Right lobe of liver (tissue), 6 donors: Measurements from ENCODE around the gene RORC. TPM values are rescaled to one million over a fixed set of nuclear protein-coding genes. Genes with fewer than 3 reads are reported as not detected.

ENCODE experiments used
- ATAC-seq, 4 donors: fragments of 200-7000 bp; cut with Tn5 transposase; one replicate each; pipeline ENCODE4 v1.9.1; 2020; ENCODE audit warnings: mild to moderate bottlenecking in 4 of 4, moderate library complexity in 4 of 4
- DNase-seq, 3 donors: peaks; one replicate each; pipeline ENCODE4 v3.0.0-alpha.2; 2020
- H3K27ac ChIP-seq, 3 donors: fragments of 200-600 bp; one replicate each; pipeline ENCODE4 v1.8.0; 2022
- H3K27me3 ChIP-seq, 2 donors: fragments of 200-600 bp; one replicate each; pipeline ENCODE4 v1.8.0; 2022
- H3K36me3 ChIP-seq, 4 donors: fragments of 200-600 bp; sonication (generic) in 1 of 4; one replicate each; pipeline versions ENCODE4 v1.5.1 to v1.8.0; 2017 to 2022; ENCODE audit warnings: control low read depth in 1 of 4
- H3K4me1 ChIP-seq, 4 donors: fragments of 200-600 bp; sonication (generic) in 1 of 4; one replicate each; pipeline versions ENCODE4 v1.5.1 to v1.8.0; 2017 to 2022; ENCODE audit warnings: control low read depth in 1 of 4
- H3K4me3 ChIP-seq, 3 donors: fragments of 200-600 bp; one replicate each; pipeline ENCODE4 v1.8.0; 2022
- H3K9me3 ChIP-seq, 4 donors: fragments of 200-600 bp; sonication (generic) in 1 of 4; one replicate each; pipeline versions ENCODE4 v1.5.1 to v1.8.0; 2017 to 2022; ENCODE audit warnings: control low read depth in 1 of 4
- CTCF ChIP-seq, 4 donors: fragments of 200-600 bp in 3 of 4; fragments of 450-650 bp in 1 of 4; IDR thresholded peaks; one replicate each; pipeline versions ENCODE4 v1.5.1 to v1.8.0; 2016 to 2022; ENCODE audit warnings: antibody characterized with exemption in 4 of 4, mild to moderate bottlenecking in 2 of 4
- POLR2A ChIP-seq: fragments of 450-650 bp; IDR thresholded peaks from one replicate; pipeline ENCODE4 v1.6.1; 2017; ENCODE audit warnings: antibody characterized with exemption, mild to moderate bottlenecking
- WGBS: methylation state at CpG from one replicate; pipeline ENCODE4 v1.1.6; 2018; ENCODE audit warnings: low coverage, low lambda C conversion rate; ENCODE audit not compliant: insufficient coverage; ENCODE audit errors: missing lambda C conversion rate; 5-methylcytosine and 5-hydroxymethylcytosine counted together
- intact Hi-C, 2 donors: fragments of 100-400 bp; cut with DNase I; formaldehyde crosslinking; loops; one replicate each; pipeline versions ENCODE4 v1.11.2 to v1.14.1; 2022
- total RNA-seq, 6 experiments: library from RNA; depleted of rRNA in 2 of 6; stranded (reverse); fragments of >200 nt in 2 of 6; fragmentation: NEBNext Ultra II Directional in 3 of 6; extraction: Animal tissue kit (Norgen Biotek cat#: 25700) in 3 of 6; gene quantifications; one replicate each; pipeline versions ENCODE4 v1.1.0 to v1.2.4, GENCODE V29; 2016 to 2023
- donor health status: DM: no; HTN: yes; CAD: no.
- donor health status: DM: no; HTN: no; CAD: no.
- donor health status: DM: no; HTN: no; CAD: no.
- donor health status: DM: no; HTN: yes; CAD: no.
- donor health status: DM: no; HTN: yes; CAD: no.

The RORC gene
- total RNA-seq, 6 experiments from 2014 or later, result 13.3 to 33.9 (median 21.5) TPM

DNA sequence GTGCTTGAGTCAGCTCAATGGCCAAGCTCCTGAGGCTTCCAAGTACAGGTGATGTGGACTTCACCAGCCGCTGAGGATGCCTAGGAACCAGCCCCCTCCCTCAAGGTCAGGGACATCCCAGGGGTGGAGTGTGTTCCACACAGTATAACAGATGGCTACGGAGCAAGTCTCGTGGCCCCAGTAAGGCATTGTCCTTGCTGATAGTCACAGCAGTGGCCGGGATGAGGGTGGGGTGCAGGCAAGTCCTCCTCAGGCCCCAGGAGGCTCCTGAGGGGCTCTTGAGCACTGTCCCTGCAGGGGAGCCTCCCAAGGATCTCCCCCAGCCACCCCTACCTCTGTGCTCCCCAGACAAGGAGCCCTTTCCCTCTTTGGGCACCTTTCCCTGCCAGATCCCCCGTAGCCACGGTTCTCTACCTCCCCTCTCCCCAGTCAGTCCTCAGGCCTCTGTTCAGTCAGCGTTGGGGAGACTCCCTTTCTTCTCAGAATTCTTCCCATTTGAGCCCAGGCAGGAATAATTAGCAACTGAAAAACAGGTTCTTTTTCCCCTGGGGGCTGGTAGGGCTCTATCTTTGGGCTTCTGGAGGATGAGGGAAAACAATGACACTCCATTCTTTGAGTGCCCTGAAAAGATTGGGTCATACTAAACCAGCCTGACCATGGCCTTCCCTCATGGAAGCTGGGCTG lies 29.0 kb upstream of the RORC start:
- DNase-seq (no peak), ATAC-seq (no peak)
- H3K9me3 ChIP-seq, result no peaks in the 10 kb centered on the region
- no peaks in the 10 kb centered on the region for H3K36me3 ChIP-seq
- WGBS, result 78% methylated on average over 3 of the region's 7 CpGs
- no peaks in the 10 kb centered on the region for H3K4me1 ChIP-seq
- no peak overlapping the region for H3K4me3 ChIP-seq
- no peak overlapping the region for H3K27ac ChIP-seq
- TF ChIP-seq CTCF (IDR thresholded peaks at IDR 0.05) (no peak), POLR2A (no peak)
- H3K27me3 ChIP-seq, result no peaks in the 10 kb centered on the region
- intact Hi-C loops, result no loop called here

DNA sequence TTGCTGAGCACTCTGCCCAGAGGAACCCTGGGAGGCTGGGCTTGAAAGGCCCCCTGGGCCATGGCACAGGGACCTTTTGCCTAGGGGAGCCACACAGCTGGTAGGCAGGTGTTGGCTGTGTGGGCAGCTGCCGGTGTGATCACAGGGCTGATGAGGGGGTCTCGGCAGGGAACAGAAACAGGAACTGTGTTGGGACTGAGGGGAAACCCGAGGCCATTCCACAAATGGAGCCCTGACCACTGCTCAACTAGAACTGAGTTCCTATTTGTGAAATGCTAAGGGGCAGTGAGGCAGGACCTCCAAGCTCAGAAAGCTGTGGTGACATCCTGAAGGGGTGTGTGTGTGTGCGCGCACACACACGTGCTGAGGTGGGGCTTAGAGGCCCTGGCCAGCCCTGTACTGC lies 28.3 kb upstream of the RORC start:
- no peak for ATAC-seq
- DNase-seq, result no peak
- TF ChIP-seq POLR2A (no peak), CTCF (IDR thresholded peaks at IDR 0.05) (no peak)
- Histone ChIP-seq H3K9me3 (no peaks in the 10 kb centered on the region), H3K4me3 (no peak overlapping the region), H3K27me3 (no peaks in the 10 kb centered on the region), H3K36me3 (no peaks in the 10 kb centered on the region), H3K27ac (no peak overlapping the region), H3K4me1 (no peaks in the 10 kb centered on the region)
- no CpG with 5 or more reads among the region's 6 CpGs for WGBS
- intact Hi-C loops, result no loop called here

DNA sequence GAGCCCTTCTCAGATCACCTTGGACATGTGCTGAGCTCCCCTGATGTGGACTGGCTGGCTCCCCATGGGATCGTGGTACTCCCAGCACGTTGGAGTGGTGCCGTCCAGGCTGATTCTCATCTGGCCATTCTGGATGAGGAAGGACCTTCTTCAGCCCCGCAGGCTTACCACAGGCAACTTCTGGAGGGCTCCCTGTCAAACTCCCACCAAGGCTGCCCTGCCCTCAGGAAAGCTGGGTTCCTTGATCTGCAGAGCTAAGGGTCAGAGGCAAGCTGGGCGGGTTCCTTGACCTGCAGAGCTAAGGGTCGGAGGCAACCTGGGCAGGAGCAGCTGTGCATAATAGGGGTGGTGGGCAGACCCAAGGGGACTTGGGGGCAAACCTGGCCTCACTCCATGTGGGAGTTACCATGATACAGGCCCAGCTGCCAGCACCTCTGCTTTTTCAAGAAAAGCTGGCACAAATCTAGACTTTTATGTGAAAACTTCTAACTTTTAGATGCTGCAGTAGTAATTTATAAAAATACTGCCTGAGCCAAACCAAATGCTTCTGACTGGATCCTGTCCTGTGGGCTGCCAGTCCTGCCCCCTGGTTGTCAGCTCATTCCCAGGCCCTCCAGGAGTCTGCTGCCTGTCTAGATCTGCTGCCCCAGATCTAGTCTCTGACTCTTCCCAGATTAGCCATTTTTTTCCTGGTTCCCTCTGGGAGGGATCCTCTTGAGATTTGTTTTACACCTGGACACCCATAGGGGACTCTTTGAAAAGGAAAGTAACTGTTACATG lies 27.5 kb upstream of the RORC start:
- ATAC-seq (no peak), DNase-seq (peak in 1 of 3 donors; percentile 37)
- intact Hi-C loops, result no loop called here
- WGBS, result 94% methylated on average over 6 of the region's 6 CpGs
- H3K9me3 ChIP-seq, result no peaks in the 10 kb centered on the region
- no peaks in the 10 kb centered on the region for H3K4me1 ChIP-seq
- H3K27me3 ChIP-seq, result no peaks in the 10 kb centered on the region
- no peaks in the 10 kb centered on the region for H3K36me3 ChIP-seq
- no peak overlapping the region for H3K4me3 ChIP-seq
- no peak overlapping the region for H3K27ac ChIP-seq
- TF ChIP-seq POLR2A, result no peak
- no peak for TF ChIP-seq CTCF (IDR thresholded peaks at IDR 0.05)

DNA sequence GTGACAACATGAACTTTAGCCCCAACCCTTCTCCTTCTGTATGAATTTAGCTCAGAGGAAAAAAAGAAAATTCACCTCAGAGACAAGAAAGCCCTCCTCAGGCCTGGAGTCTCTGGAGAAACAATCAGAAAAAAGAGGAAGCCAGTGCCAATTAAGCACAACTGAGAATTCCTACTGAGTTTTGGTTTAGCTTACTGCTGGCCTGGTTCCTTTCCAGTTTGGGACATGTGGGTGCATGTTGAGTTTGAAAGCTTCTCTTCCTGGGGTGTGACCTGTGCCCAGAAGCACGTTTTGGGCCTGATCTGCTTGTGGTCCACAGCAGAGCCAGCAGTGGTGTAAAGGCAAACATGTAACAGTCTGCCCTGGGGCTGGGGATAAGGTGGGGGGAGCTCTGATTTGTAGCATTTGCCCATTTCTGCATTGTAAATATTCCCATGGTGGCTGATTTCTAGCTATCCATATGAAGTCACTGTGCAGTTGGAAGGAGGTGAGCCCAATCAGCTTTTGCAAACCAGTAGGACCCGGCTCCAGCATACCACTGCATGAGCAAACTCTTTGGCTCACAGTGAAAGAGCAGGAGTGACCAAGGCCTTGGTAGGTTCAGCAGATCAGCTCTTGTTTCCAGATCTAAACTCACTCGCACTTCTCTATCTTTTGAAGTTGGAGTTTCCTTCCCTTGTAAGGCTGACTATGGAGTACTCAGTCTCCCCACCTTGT lies 26.6 kb upstream of the RORC start:
- H3K27me3 ChIP-seq, result no peaks in the 10 kb centered on the region
- 35% methylated on average over 2 of the region's 3 CpGs for WGBS
- no peak for ATAC-seq
- TF ChIP-seq CTCF (IDR thresholded peaks at IDR 0.05) (no peak), POLR2A (no peak)
- H3K9me3 ChIP-seq, result no peaks in the 10 kb centered on the region
- H3K4me3 ChIP-seq, result no peak overlapping the region
- no peak overlapping the region for H3K27ac ChIP-seq
- intact Hi-C loops, result no loop called here
- no peaks in the 10 kb centered on the region for H3K4me1 ChIP-seq
- H3K36me3 ChIP-seq, result no peaks in the 10 kb centered on the region
- DNase-seq, result no peak
